ENCODE data around the gene ACOT12. TPM values are rescaled to one million over a fixed set of nuclear protein-coding genes. Genes with fewer than 3 reads are reported as not detected.

ACOT12 gene
- total and polyA plus RNA-seq, 2 of the 13 experiments (the other 11 are each of a cell fraction or from before 2014, with no cell fraction given) = not detected

DNA sequence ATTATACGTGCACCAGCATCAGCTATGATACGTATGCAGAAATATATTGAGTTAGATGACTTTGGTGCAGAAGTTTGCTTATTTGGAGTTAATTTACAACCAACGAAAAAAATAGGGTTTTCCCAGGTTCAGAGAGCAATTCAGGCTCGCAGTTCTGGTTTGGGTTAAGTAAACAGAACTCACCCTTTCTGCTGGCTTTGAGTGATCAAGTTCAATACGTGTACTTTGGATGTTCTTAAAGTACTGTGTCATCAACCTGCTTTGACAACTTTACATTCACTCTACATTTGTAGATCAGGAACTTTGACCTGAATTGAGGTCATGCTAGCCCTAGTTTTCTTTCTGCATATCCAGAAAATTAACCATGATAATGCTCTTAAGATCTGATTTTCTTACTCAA lies 40.7 kb downstream of the ACOT12 start (continued):
- TF ChIP-seq, protein P1, sequence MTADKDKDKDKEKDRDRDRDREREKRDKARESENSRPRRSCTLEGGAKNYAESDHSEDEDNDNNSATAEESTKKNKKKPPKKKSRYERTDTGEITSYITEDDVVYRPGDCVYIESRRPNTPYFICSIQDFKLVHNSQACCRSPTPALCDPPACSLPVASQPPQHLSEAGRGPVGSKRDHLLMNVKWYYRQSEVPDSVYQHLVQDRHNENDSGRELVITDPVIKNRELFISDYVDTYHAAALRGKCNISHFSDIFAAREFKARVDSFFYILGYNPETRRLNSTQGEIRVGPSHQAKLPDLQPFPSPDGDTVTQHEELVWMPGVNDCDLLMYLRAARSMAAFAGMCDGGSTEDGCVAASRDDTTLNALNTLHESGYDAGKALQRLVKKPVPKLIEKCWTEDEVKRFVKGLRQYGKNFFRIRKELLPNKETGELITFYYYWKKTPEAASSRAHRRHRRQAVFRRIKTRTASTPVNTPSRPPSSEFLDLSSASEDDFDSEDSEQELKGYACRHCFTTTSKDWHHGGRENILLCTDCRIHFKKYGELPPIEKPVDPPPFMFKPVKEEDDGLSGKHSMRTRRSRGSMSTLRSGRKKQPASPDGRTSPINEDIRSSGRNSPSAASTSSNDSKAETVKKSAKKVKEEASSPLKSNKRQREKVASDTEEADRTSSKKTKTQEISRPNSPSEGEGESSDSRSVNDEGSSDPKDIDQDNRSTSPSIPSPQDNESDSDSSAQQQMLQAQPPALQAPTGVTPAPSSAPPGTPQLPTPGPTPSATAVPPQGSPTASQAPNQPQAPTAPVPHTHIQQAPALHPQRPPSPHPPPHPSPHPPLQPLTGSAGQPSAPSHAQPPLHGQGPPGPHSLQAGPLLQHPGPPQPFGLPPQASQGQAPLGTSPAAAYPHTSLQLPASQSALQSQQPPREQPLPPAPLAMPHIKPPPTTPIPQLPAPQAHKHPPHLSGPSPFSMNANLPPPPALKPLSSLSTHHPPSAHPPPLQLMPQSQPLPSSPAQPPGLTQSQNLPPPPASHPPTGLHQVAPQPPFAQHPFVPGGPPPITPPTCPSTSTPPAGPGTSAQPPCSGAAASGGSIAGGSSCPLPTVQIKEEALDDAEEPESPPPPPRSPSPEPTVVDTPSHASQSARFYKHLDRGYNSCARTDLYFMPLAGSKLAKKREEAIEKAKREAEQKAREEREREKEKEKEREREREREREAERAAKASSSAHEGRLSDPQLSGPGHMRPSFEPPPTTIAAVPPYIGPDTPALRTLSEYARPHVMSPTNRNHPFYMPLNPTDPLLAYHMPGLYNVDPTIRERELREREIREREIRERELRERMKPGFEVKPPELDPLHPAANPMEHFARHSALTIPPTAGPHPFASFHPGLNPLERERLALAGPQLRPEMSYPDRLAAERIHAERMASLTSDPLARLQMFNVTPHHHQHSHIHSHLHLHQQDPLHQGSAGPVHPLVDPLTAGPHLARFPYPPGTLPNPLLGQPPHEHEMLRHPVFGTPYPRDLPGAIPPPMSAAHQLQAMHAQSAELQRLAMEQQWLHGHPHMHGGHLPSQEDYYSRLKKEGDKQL (CRISPR knock-in tag; IDR thresholded peaks at IDR 0.05; ENCODE audit: low read depth) = peak; percentile 72
- TF ChIP-seq, protein P2, sequence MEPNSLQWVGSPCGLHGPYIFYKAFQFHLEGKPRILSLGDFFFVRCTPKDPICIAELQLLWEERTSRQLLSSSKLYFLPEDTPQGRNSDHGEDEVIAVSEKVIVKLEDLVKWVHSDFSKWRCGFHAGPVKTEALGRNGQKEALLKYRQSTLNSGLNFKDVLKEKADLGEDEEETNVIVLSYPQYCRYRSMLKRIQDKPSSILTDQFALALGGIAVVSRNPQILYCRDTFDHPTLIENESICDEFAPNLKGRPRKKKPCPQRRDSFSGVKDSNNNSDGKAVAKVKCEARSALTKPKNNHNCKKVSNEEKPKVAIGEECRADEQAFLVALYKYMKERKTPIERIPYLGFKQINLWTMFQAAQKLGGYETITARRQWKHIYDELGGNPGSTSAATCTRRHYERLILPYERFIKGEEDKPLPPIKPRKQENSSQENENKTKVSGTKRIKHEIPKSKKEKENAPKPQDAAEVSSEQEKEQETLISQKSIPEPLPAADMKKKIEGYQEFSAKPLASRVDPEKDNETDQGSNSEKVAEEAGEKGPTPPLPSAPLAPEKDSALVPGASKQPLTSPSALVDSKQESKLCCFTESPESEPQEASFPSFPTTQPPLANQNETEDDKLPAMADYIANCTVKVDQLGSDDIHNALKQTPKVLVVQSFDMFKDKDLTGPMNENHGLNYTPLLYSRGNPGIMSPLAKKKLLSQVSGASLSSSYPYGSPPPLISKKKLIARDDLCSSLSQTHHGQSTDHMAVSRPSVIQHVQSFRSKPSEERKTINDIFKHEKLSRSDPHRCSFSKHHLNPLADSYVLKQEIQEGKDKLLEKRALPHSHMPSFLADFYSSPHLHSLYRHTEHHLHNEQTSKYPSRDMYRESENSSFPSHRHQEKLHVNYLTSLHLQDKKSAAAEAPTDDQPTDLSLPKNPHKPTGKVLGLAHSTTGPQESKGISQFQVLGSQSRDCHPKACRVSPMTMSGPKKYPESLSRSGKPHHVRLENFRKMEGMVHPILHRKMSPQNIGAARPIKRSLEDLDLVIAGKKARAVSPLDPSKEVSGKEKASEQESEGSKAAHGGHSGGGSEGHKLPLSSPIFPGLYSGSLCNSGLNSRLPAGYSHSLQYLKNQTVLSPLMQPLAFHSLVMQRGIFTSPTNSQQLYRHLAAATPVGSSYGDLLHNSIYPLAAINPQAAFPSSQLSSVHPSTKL (CRISPR knock-in tag; IDR thresholded peaks at IDR 0.05) = peak; percentile 97
- TF ChIP-seq, protein P3, sequence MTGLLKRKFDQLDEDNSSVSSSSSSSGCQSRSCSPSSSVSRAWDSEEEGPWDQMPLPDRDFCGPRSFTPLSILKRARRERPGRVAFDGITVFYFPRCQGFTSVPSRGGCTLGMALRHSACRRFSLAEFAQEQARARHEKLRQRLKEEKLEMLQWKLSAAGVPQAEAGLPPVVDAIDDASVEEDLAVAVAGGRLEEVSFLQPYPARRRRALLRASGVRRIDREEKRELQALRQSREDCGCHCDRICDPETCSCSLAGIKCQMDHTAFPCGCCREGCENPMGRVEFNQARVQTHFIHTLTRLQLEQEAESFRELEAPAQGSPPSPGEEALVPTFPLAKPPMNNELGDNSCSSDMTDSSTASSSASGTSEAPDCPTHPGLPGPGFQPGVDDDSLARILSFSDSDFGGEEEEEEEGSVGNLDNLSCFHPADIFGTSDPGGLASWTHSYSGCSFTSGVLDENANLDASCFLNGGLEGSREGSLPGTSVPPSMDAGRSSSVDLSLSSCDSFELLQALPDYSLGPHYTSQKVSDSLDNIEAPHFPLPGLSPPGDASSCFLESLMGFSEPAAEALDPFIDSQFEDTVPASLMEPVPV (CRISPR knock-in tag; IDR thresholded peaks at IDR 0.05) = no peak
- TF ChIP-seq, protein P4, sequence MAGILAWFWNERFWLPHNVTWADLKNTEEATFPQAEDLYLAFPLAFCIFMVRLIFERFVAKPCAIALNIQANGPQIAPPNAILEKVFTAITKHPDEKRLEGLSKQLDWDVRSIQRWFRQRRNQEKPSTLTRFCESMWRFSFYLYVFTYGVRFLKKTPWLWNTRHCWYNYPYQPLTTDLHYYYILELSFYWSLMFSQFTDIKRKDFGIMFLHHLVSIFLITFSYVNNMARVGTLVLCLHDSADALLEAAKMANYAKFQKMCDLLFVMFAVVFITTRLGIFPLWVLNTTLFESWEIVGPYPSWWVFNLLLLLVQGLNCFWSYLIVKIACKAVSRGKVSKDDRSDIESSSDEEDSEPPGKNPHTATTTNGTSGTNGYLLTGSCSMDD (CRISPR knock-in tag; IDR thresholded peaks at IDR 0.05) = no peak
- TF ChIP-seq, protein P5, sequence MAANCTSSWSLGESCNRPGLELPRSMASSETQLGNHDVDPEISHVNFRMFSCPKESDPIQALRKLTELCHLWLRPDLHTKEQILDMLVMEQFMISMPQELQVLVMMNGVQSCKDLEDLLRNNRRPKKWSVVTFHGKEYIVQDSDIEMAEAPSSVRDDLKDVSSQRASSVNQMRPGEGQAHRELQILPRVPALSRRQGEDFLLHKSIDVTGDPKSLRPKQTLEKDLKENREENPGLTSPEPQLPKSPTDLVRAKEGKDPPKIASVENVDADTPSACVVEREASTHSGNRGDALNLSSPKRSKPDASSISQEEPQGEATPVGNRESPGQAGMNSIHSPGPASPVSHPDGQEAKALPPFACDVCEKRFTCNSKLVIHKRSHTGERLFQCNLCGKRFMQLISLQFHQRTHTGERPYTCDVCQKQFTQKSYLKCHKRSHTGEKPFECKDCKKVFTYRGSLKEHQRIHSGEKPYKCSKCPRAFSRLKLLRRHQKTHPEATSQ (CRISPR knock-in tag; IDR thresholded peaks at IDR 0.05; ENCODE audit: borderline replicate concordance) = no peak
- TF ChIP-seq, protein P6, sequence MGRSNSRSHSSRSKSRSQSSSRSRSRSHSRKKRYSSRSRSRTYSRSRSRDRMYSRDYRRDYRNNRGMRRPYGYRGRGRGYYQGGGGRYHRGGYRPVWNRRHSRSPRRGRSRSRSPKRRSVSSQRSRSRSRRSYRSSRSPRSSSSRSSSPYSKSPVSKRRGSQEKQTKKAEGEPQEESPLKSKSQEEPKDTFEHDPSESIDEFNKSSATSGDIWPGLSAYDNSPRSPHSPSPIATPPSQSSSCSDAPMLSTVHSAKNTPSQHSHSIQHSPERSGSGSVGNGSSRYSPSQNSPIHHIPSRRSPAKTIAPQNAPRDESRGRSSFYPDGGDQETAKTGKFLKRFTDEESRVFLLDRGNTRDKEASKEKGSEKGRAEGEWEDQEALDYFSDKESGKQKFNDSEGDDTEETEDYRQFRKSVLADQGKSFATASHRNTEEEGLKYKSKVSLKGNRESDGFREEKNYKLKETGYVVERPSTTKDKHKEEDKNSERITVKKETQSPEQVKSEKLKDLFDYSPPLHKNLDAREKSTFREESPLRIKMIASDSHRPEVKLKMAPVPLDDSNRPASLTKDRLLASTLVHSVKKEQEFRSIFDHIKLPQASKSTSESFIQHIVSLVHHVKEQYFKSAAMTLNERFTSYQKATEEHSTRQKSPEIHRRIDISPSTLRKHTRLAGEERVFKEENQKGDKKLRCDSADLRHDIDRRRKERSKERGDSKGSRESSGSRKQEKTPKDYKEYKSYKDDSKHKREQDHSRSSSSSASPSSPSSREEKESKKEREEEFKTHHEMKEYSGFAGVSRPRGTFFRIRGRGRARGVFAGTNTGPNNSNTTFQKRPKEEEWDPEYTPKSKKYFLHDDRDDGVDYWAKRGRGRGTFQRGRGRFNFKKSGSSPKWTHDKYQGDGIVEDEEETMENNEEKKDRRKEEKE (IDR thresholded peaks at IDR 0.05) = no peak
- peak; percentile 82 for TF ChIP-seq ZFP1 (CRISPR knock-in tag; IDR thresholded peaks at IDR 0.05)
- TF ChIP-seq CENPX (CRISPR knock-in tag; IDR thresholded peaks at IDR 0.05) = no peak
- no peak for TF ChIP-seq SATB2 (CRISPR knock-in tag; IDR thresholded peaks at IDR 0.05)
- peak; percentile 98 for TF ChIP-seq RXRB (CRISPR knock-in tag; IDR thresholded peaks at IDR 0.05; ENCODE audit: borderline replicate concordance)
